ENCODE data around the gene HUNK.

The HUNK gene

DNA sequence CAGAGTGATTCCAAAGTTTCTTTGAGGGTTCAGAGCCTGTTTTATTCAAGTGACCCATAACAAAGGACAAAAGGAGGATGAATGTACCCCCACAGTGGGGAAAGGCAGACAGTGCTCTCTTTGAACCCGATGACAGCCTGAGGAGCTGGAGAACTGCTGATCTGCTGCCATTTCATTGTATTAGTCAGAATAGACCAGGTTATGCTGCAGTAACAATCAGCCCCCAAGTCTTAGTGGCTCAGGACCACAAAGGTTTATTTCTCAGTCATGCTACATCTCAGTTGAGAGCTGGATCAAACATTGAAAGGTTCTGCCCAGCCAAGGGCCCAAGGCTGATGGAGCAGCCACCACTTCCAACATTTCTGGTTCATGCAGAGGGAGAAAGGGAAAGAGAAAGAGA is 88.9 kb downstream of the HUNK start:
- DNase-seq = no peak
- H3K9me2 ChIP-seq (replicated peaks; ENCODE audit: insufficient read depth, low read length) = no peaks in the 10 kb centered on the region
- H3K27me3 ChIP-seq (replicated peaks; ENCODE audit: insufficient read depth, low read length) = no peaks in the 10 kb centered on the region
- TF ChIP-seq, protein P1, sequence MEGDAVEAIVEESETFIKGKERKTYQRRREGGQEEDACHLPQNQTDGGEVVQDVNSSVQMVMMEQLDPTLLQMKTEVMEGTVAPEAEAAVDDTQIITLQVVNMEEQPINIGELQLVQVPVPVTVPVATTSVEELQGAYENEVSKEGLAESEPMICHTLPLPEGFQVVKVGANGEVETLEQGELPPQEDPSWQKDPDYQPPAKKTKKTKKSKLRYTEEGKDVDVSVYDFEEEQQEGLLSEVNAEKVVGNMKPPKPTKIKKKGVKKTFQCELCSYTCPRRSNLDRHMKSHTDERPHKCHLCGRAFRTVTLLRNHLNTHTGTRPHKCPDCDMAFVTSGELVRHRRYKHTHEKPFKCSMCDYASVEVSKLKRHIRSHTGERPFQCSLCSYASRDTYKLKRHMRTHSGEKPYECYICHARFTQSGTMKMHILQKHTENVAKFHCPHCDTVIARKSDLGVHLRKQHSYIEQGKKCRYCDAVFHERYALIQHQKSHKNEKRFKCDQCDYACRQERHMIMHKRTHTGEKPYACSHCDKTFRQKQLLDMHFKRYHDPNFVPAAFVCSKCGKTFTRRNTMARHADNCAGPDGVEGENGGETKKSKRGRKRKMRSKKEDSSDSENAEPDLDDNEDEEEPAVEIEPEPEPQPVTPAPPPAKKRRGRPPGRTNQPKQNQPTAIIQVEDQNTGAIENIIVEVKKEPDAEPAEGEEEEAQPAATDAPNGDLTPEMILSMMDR (IDR thresholded peaks at IDR 0.05; ENCODE audit: low read length) = no peak
- TF ChIP-seq EZH2phosphoT487 (IDR thresholded peaks at IDR 0.05; ENCODE audit: low read length) = no peak
- no peak for TF ChIP-seq EZH2 (optimal IDR thresholded peaks at IDR 0.05; ENCODE audit: low read depth, low read length)
- H3K27ac ChIP-seq (ENCODE audit: low read length) = no peak overlapping the region
- H3K9ac ChIP-seq (ENCODE audit: low read length) = no peak overlapping the region
- H2AFZ ChIP-seq (ENCODE audit: low read length) = no peak overlapping the region
- no peaks in the 10 kb centered on the region for H3K4me1 ChIP-seq (ENCODE audit: low read length)
- H3K9me3 ChIP-seq (replicated peaks; ENCODE audit: insufficient read depth, low read length) = no peaks in the 10 kb centered on the region
- H3K4me2 ChIP-seq (ENCODE audit: low read depth, low read length) = no peak overlapping the region
- H3K79me2 ChIP-seq (ENCODE audit: low read length) = no peaks in the 10 kb centered on the region
- no peaks in the 10 kb centered on the region for H4K20me1 ChIP-seq (ENCODE audit: insufficient read depth, low read length)
- H3K4me3 ChIP-seq (ENCODE audit: low read length) = no peak overlapping the region
- H3K36me3 ChIP-seq (replicated peaks; ENCODE audit: insufficient read depth, low read length) = no peaks in the 10 kb centered on the region
- H3F3A ChIP-seq (ENCODE audit: insufficient read depth, low read length) = no peaks in the 10 kb centered on the region

DNA sequence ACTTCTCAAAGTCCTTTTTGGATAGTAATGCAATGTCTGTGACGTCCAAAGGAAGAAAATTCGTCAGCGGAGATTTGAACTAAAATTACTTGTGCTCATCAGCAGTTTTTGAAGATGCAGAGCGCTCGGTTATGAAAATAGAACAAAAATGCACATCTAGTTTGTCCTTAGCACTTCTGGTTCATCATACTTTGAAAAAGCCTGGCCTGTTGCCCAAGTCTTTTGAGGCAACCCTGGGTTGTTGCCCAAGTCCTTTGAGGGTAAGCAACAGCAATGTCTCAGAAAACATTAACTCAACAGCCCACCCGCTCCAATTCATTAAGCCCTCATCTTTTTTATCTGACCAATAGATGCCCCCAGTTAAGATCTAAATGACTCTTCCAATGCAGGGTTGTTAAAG is 91.9 kb downstream of the HUNK start:
- Histone ChIP-seq H3K9me3 (replicated peaks; ENCODE audit: insufficient read depth, low read length) (no peaks in the 10 kb centered on the region), H2AFZ (ENCODE audit: low read length) (no peak overlapping the region), H3K9me2 (replicated peaks; ENCODE audit: insufficient read depth, low read length) (no peaks in the 10 kb centered on the region), H3K27me3 (replicated peaks; ENCODE audit: insufficient read depth, low read length) (no peaks in the 10 kb centered on the region), H3K4me2 (ENCODE audit: low read depth, low read length) (no peak overlapping the region), H3K9ac (ENCODE audit: low read length) (no peak overlapping the region), H3K4me1 (ENCODE audit: low read length) (no peaks in the 10 kb centered on the region), H3F3A (ENCODE audit: insufficient read depth, low read length) (no peaks in the 10 kb centered on the region), H3K36me3 (replicated peaks; ENCODE audit: insufficient read depth, low read length) (no peaks in the 10 kb centered on the region), H4K20me1 (ENCODE audit: insufficient read depth, low read length) (no peaks in the 10 kb centered on the region), H3K27ac (ENCODE audit: low read length) (no peak overlapping the region), H3K4me3 (ENCODE audit: low read length) (no peak overlapping the region), H3K79me2 (ENCODE audit: low read length) (no peaks in the 10 kb centered on the region)
- no peak for DNase-seq
- TF ChIP-seq, protein P1 (IDR thresholded peaks at IDR 0.05; ENCODE audit: low read length) = no peak
- TF ChIP-seq EZH2 (optimal IDR thresholded peaks at IDR 0.05; ENCODE audit: low read depth, low read length) = no peak

DNA sequence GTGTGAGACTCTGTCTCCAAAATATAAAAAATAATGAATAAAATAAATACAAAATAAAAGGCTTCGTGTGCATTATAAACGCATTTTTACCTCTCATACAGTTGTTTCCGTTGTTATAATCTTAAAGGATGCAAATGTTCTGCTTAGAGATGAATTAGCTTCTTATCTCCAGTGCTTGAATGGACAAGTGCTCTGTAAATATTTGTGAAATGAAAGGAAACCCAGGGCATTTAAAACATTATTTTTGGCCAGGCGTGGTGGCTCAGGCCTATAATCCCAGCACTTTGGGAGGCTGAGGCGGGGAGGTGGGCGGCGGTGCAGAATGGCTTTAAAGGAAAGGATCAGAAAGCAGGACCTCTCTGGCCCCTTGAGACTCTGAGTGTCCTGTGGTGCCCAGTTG is 94.5 kb downstream of the HUNK start:
- Histone ChIP-seq H3K27ac (ENCODE audit: low read length) (no peak overlapping the region), H3K9me2 (replicated peaks; ENCODE audit: insufficient read depth, low read length) (no peaks in the 10 kb centered on the region), H3F3A (ENCODE audit: insufficient read depth, low read length) (no peaks in the 10 kb centered on the region), H4K20me1 (ENCODE audit: insufficient read depth, low read length) (no peaks in the 10 kb centered on the region), H3K4me2 (ENCODE audit: low read depth, low read length) (no peak overlapping the region), H3K9me3 (replicated peaks; ENCODE audit: insufficient read depth, low read length) (no peaks in the 10 kb centered on the region), H3K9ac (ENCODE audit: low read length) (no peak overlapping the region), H3K27me3 (replicated peaks; ENCODE audit: insufficient read depth, low read length) (no peaks in the 10 kb centered on the region), H3K4me3 (ENCODE audit: low read length) (no peak overlapping the region), H3K4me1 (ENCODE audit: low read length) (no peaks in the 10 kb centered on the region), H3K36me3 (replicated peaks; ENCODE audit: insufficient read depth, low read length) (no peaks in the 10 kb centered on the region), H3K79me2 (ENCODE audit: low read length) (no peaks in the 10 kb centered on the region), H2AFZ (ENCODE audit: low read length) (no peak overlapping the region)
- DNase-seq = no peak
- TF ChIP-seq EZH2 (optimal IDR thresholded peaks at IDR 0.05; ENCODE audit: low read depth, low read length) = no peak
- TF ChIP-seq EZH2phosphoT487 (IDR thresholded peaks at IDR 0.05; ENCODE audit: low read length) = no peak
- TF ChIP-seq, protein P1 (IDR thresholded peaks at IDR 0.05; ENCODE audit: low read length) = no peak

Measured in MM.1S (cell line).